Heart left ventricle (tissue), 13 donors: ENCODE data around the gene KCNJ6.

Source experiments
- CTCF ChIP-seq, 12 donors: fragments of 200-600 bp; sonication (generic) in 4 of 12; IDR thresholded peaks; one replicate each; pipeline versions ENCODE4 v1.5.0 to v1.8.0; 2018 to 2022; ENCODE audit warnings: antibody characterized with exemption in 12 of 12, mild to moderate bottlenecking in 5 of 12
- POLR2A ChIP-seq, 2 donors: fragments of 450-650 bp; IDR thresholded peaks; one replicate each; pipeline ENCODE4 v1.6.1; 2017; ENCODE audit warnings: antibody characterized with exemption in 2 of 2, mild to moderate bottlenecking in 2 of 2, moderate library complexity in 2 of 2
- donor health status: ischemic (EF 13 %, LVEDD 7.1; RV severe dilation, severe dysfunction).
- donor health status: DM: no; HTN: yes; CAD: no.
- donor health status: DM: no; HTN: no; CAD: no.
- donor health status: ischemic (EF 25% LVEDD 6.9; RV normal size, moderate dysfunction).
- donor health status: ischemic (EF 25% LVEDD 5.7; RV mildly dilated, moderate dysfunction).
- donor health status: ischemic (EF 35%, LVEDD 5.7; RV mildly dilated, moderate dysfunction).
- donor health status: nonischemic (EF 11% LVEDD 7.7; RV severe dilation, severe dysfunction).
- donor health status: DM: yes; HTN: yes; CAD: no.
- donor health status: PGD.
- donor health status: ischemic (EF 29% LVEDD 5.4; RV normal size, mild dysfunction).
- donor health status: nonischemic (EF 23%, LVEDD 6.1; RV moderate dilation, normal function).

- no peak for TF ChIP-seq CTCF (IDR thresholded peaks at IDR 0.05)
- no peak for TF ChIP-seq POLR2A (IDR thresholded peaks at IDR 0.05)
Observed at GRCh38 chr21:37578471-37579126, 337.7 kb downstream of the KCNJ6 start.
